GM19397 (cell line): Measurements from ENCODE around the gene OXGR1.
A peak's percentile ranks its signal among the peaks of the same experiment; 100 is the strongest.
"Not testable (repeated sequence)": the region's sequence is repeated elsewhere in the genome, so short reads cannot be mapped to it uniquely, and the experiment has no call there.

Experiments used
- ATAC-seq: cut with Tn5 transposase; IDR thresholded peaks from one replicate; pipeline ENCODE4 v1.9.1; 2021; ENCODE audit warnings: mild to moderate bottlenecking, moderate library complexity; ENCODE audit not compliant: unreplicated experiment

The OXGR1 gene

GRCh38 chr13:97005625-97006262 is 11.5 kb upstream of the OXGR1 start:
- no peak for ATAC-seq

DNA sequence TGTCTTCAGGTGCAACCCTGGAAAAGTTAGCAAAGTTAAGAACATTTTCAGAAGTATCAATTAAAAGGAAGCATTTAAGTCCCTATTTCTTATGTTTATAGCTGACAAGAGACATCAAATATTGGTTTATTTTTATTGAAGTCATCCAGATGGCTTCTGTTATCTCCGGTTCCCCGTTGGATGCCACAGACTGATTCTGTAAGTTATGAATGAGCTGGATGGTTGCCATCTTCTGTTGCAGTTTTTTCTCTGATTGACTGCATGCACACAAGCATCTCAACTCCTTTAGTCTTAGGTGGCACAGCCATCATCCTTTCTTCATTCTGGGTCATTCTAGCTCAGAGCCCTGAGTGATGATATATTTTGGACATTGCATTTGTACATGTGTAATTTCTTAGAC is 10.6 kb upstream of the OXGR1 start:
- no peak for ATAC-seq

DNA sequence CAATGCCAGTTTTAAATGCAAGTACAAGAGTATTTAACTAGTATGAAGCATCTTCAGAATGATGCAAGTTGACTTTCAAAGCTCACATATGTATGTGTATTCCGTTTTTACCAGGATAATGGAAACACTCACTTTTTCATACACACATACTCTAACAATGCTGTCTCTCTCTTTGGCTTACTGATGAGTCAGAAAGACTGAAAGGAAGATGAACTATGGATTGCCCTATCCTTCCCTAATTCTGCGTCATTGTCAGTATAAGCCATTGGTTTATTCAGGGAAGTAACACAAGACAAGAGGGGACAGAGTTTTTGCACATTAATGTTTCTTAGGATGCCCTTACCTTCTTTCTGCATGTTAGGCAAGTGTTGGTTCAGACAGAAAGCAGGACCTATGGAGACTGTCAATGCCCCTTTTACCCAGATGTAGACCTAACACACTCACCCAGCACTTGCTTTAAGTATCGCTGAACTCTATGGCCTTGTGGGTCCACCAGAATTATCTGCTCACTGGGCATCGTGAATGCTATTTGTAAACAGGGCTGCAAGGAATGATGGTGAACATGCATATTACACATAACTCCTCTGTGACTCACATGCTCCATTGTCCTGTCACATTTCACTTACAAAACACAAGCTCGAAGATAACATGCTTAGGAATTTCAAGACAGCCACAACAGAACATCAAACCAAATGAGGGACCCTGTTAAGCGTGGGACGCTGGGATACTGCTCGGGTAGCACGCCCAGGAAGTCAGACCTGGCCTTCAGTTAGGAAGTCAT is 10.0 kb upstream of the OXGR1 start:
- no peak for ATAC-seq

DNA sequence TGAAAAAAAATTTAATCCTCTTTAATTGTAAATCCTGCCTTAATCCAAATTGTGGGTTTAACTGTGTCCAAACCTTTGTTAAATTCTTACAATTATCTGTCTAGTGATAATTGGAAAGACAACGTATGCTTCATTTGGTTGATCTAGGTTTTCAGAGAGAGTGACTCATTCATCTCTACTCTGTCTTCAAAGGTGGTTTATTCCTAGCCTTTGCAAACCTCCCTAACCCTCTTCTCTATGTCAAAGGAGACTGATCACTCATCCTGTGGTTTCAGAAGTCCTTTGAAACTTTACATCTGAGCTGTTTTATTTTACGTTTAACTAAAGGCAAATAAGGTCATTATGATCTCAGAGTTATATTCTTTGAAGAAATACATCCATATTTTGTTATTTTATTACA is 8.8 kb upstream of the OXGR1 start:
- no peak for ATAC-seq

DNA sequence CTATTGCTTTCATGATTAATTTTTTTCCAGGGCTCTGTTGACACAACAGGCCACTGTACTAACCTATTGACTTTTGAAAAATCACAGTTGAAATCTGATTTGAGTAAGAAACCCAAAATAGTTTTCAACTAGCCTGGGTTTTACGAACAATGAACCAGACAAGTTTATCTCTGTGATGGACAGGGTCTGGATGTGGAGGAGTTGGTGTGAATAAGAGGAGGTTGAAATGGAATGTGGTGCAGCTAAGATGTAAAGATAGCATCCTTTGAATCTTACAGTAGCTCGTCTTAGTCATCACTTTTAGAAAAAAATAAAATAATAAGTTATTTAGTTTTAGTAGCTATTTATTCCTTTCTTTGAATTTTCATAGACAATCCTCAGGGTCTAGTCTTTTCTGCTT is 8.3 kb upstream of the OXGR1 start:
- no peak for ATAC-seq

DNA sequence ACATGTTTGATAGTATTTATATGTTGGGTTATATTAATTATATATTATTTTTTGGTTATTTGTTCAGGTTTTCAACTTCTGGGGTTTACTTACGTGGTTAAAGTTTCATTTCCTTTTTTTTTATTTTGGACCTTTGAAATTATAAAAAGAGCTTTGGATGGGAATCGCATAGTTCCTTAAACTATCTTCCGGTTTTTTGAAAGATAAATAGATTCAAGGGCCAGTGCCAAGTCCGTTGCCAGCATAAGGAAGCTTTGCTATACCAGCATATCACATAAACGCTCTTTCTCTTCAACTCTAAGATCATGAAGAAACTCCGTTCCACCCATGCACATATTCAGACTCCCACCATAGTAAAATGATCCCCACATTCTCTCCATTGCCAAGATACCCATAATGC is 7.4 kb upstream of the OXGR1 start:
- no peak for ATAC-seq

GRCh38 chr13:97000295-97000925 is 6.1 kb upstream of the OXGR1 start:
- no peak for ATAC-seq

DNA sequence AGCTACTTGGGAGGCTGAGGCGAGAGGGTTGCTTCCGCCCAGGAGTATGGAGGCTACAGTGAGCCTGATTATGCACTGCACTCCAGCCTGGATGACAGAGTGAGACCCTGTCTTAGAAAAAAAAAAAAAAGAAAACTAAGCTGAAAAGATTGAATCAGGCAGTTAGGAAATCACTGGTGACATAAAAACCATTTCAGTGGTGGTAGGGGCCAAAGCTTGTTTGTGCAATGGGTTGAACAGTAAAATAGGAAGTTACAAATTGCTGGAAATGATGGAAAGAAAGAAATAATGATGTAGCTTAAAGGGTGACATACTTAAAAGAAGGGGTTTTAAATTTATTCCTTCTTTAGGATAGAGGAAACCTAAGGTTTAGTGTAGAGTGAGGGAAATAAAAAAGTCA is 4.8 kb upstream of the OXGR1 start:
- ATAC-seq = no peak

- no peak for ATAC-seq
Measured at GRCh38 chr13:96998051-96998450, 3.8 kb upstream of the OXGR1 start.

GRCh38 chr13:96996886-96997285 is 2.6 kb upstream of the OXGR1 start:
- ATAC-seq = no peak

DNA sequence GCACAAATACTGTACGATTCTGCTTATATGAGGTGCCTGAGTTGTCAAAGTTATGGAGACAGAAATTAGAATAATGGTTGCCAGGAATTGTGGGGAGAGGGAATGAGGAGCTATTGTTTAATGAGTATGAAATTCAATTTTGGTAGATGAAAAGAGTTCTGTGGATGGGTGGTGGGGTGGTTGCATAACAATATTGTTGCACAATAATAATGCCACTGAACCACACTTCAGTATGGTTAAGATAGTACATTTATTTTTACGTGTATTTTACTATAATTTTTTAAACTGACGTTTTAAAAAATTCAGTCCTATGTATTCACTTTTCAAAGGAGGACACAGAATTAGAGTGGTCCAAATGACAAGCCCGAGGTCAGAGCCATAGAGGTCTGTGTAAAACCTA is 1.8 kb upstream of the OXGR1 start:
- ATAC-seq = no peak

DNA sequence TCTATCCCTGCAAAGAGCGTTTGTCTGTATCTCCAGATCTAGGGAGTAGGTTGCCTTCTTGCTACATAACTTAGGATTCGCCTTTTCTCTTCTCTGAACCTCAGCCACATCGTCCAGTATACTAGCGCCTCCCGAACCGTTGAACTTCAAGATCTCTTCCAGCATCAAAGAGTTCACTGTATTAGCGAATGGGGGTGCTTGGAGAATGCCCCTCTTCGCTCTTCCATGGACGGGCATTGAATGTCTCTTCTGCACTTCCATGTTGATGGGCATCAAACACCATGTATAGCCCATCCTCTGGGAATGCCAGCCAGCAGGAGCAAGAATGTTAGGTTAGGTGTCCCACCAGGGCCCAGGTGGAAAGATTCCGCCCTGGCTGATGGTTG is 575 bp upstream of the OXGR1 start:
- ATAC-seq = no peak

- ATAC-seq = no peak
Measured at GRCh38 chr13:96993634-96994016, 651 bp downstream of the OXGR1 start.

GRCh38 chr13:96992633-96993032 is 1.6 kb downstream of the OXGR1 start:
- ATAC-seq = no peak

GRCh38 chr13:96991072-96991471 is 3.2 kb downstream of the OXGR1 start:
- no peak for ATAC-seq

- no peak for ATAC-seq
Measured at GRCh38 chr13:96988441-96988840, 5.8 kb downstream of the OXGR1 start.

DNA sequence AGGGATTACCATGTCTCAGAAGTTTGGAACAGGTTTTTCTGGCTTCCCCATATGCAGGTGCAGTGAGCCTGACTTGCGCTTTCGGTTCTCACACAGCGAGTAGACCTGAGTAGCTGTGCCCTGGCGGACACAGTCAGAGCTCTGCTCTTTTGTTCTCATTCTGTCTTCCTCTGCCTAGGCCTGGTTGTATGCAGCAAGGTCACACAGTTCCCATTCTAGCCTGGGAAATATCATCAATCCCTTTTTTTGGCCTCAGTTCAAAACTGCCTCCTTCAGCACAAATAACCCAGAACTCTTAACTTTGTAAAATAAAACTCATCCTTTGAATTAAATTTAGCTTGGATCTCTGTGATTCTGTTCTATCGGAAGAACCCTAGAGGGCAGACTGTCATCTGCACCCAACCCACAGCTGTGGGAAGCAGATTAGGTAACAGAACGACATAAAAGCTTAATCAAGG is 10.2 kb downstream of the OXGR1 start:
- peak; percentile 100 for ATAC-seq

DNA sequence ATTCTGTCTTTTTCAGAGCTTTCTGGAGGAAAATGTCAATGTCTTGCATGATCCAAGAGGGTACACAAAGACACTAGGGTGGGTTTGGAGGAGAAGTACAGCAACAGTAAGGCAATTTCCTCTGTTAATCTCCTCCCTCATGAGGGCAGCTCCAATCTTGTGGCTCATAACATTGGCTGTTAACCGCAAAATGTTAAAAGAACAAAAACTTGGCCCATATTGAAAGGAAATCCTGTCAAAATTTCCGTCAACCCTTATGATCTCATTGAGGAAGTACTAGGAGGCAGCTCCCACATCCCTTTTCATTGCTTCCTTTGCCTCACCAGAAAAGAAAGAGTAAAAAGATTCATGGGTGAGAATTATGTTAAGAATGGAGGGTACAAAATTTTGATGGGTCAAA is 11.6 kb downstream of the OXGR1 start:
- no peak for ATAC-seq

DNA sequence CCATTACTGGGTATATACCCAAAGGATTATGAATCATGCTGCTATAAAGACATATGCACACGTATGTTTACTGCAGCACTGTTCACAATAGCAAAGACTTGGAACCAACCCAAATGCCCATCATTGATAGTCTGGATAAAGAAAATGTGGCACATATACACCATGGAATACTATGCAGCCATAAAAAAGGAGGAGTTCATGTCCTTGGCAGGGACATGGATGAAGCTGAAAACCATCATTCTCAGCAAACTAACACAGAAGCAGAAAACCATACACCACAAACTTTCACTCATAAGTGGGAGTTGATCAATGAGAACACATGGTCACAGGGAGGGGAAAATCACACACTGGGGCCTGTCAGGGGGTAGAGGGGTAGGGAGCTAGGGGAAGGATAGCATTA is 14.4 kb downstream of the OXGR1 start:
- not testable (repeated sequence) for ATAC-seq

- ATAC-seq = no peak
Measured at GRCh38 chr13:96968027-96968426, 26.2 kb downstream of the OXGR1 start.

DNA sequence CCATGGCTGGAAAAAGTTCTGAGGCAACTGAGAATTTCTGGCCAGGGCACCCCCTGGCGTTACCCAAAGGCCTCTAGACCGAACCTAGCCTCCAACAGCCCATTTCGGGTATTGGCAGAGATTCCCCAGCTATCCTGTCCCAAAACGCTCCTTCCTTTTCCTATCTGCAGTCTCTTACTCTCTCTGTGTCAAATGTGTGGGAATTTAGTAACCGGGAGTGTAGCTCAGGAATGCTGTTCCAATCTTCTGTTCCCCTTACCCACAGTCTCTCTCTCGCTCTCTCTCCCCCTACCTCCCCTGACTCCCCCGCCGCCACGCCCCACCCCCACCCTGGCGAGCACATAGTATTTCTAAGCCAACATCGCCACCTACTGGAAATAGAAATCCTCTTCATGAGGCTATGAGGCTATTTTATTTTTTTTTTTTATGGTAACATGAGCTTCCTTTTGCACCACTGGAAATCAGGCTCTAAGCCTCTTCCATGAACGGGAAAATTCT is 27.0 kb downstream of the OXGR1 start:
- ATAC-seq = no peak
